ENCODE results near the gene EVA1C.
"Not testable (repeated sequence)": the region's sequence is repeated elsewhere in the genome, so short reads cannot be mapped to it uniquely, and the experiment has no call there.

GRCh38 chr21:32503641-32504040 lies 91.1 kb downstream of the EVA1C start:
- TF ChIP-seq EZH2 (IDR thresholded peaks at IDR 0.05); POLR2AphosphoS5 (IDR thresholded peaks at IDR 0.05; ENCODE audit: borderline replicate concordance, low read depth, low read length): not testable (repeated sequence)

Measured in SK-N-MC (cell line).